Dendritic cell treated with granulocyte-macrophage colony-stimulating factor and Interleukin-4, amounts not matched to agents 40 ng/mL and 50 ng/mL, for 4 days (primary cell): Measurements from ENCODE around the gene CDKN1C.

Experiments
- H3K27ac Mint-ChIP-seq: one replicate; pipeline ENCODE4 v1.8.0; 2022; ENCODE audit warnings: mild to moderate bottlenecking, mixed read lengths
- H3K27me3 Mint-ChIP-seq: one replicate; pipeline ENCODE4 v1.8.0; 2022; ENCODE audit warnings: mild to moderate bottlenecking, mixed read lengths
- H3K36me3 Mint-ChIP-seq: one replicate; pipeline ENCODE4 v1.8.0; 2022; ENCODE audit warnings: low read depth, mixed read lengths
- H3K4me1 Mint-ChIP-seq: one replicate; pipeline ENCODE4 v1.8.0; 2022; ENCODE audit warnings: low read depth, mixed read lengths
- H3K4me3 Mint-ChIP-seq: one replicate; pipeline ENCODE4 v1.8.0; 2022; ENCODE audit warnings: mild to moderate bottlenecking, moderate library complexity, mixed read lengths
- H3K9me3 Mint-ChIP-seq: one replicate; pipeline ENCODE4 v1.8.0; 2022; ENCODE audit warnings: mixed read lengths
- intact Hi-C: fragments of 100-400 bp; cut with micrococcal nuclease; formaldehyde crosslinking; loops from one replicate; pipeline ENCODE4 v1.15.0; 2022

CDKN1C gene

GRCh38 chr11:2927851-2928604 lies 42.5 kb upstream of the CDKN1C start:
- Mint-ChIP-seq H3K9me3 (no peaks in the 10 kb centered on the region), H3K27ac (peak overlapping the region; percentile 96), H3K27me3 (peaks cover 34% of the 10 kb centered on the region), H3K4me1 (peaks cover 56% of the 10 kb centered on the region), H3K36me3 (peaks cover 7% of the 10 kb centered on the region), H3K4me3 (peak overlapping the region; percentile 84)
- intact Hi-C loops = loop anchor here (2.0 kb wide), 1 partner anchor 25 kb away; a partner anchor contains a TSS

DNA sequence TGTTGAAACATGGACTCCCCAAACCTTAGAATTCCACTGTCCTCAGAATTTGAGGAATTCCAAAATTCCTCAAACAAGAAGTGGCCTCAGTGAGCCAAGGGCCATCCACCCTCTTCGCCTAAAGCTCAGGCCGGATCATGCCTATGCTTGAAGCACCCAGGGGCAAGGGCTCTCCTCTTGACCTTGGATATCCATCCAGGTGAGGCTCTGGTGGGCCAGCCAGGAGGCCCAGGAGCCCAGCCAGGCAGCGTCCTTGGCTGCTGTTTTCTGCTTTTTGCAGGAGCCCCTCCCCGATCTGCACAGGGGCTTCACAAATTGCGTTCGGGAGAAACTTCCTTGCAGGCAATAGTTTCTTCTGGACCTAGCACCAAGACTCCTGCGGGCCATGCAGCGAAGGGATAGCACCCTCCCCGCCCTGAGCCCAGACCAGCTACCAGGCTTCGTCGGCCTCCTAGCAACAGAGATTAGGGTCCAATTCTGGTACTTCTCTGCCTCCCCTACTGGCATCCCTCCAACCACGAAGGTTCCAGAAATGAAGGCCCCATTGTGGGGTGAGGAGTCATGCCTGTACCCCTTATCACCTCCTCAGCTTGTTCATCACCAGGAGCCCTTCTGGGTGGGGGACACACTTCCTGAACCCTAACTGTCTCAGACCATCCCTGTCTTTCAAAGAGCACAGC lies 41.7 kb upstream of the CDKN1C start:
- Mint-ChIP-seq H3K4me3 (peak overlapping the region; percentile 84), H3K27ac (no peak overlapping the region), H3K36me3 (peaks cover 10% of the 10 kb centered on the region), H3K27me3 (peaks cover 34% of the 10 kb centered on the region), H3K4me1 (peaks cover 48% of the 10 kb centered on the region), H3K9me3 (no peaks in the 10 kb centered on the region)
- intact Hi-C loops = no loop called here

DNA sequence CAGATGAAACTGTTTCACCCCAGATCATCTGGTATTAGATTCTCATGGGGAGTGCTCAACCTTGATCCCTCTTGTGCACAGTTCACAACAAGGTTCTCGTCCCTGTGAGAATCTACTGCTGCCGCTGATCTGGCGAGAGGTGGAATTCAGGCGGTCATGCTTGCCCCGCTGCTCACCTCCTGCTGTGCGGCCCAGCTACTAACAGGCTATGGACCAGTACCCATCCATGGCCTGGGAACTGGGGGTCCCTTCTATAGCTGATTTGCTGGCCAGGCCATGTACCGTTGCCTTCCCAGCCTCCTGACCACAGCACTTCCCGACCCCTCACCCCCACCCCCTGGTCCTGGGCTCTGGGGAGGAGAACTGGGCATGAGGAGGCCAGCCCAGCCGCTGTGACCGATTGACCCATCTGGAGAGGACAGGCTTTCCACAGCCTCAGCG lies 41.1 kb upstream of the CDKN1C start:
- H3K9me3 Mint-ChIP-seq = no peaks in the 10 kb centered on the region
- H3K4me3 Mint-ChIP-seq = no peak overlapping the region
- peaks cover 34% of the 10 kb centered on the region for H3K27me3 Mint-ChIP-seq
- H3K36me3 Mint-ChIP-seq = peaks cover 15% of the 10 kb centered on the region
- no peak overlapping the region for H3K27ac Mint-ChIP-seq
- intact Hi-C loops = no loop called here
- H3K4me1 Mint-ChIP-seq = peaks cover 42% of the 10 kb centered on the region

DNA sequence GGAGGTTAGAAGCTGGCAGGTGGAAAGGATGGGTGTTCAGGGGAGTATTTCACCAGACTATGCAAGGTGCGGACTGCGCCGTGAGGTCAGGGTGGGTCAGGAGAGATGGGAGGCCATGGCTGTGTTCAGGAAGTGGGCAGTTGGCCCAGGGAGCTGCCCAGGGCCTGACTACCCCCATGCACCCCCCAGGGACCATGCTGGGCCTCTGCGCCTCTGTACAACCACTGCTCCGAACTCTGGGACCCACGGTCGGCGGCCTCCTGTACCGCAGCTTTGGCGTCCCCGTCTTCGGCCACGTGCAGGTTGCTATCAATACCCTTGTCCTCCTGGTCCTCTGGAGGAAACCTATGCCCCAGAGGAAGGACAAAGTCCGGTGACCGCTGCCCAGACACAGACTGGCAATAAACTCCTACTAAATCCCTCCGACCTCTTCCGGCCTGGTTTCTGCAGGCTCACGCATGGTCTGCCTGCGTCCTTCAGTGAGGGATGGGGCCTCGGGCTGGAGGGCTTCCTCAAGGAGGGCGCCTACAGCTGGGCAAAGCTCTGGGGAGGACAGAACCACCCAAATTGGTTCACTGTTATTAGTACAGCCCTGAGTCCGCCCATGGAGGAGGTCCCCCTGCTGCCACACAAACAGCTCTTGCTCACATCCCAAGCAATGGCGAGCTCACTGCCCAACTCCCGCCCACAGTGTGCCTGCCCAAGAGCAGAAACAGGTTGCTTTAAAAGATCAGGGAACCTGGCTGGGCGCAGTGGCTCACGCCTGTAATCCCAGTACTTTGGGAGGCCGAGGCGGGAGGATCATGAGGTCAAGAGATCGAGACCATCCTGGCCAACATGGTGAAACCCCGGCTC lies 39.5 kb upstream of the CDKN1C start:
- H3K4me1 Mint-ChIP-seq = peaks cover 27% of the 10 kb centered on the region
- intact Hi-C loops = no loop called here
- H3K27ac Mint-ChIP-seq = no peak overlapping the region
- no peaks in the 10 kb centered on the region for H3K9me3 Mint-ChIP-seq
- H3K4me3 Mint-ChIP-seq = no peak overlapping the region
- H3K36me3 Mint-ChIP-seq = peaks cover 12% of the 10 kb centered on the region
- H3K27me3 Mint-ChIP-seq = peaks cover 33% of the 10 kb centered on the region

GRCh38 chr11:2924381-2924780 lies 38.8 kb upstream of the CDKN1C start:
- Mint-ChIP-seq H3K27me3 (peaks cover 33% of the 10 kb centered on the region), H3K36me3 (peaks cover 9% of the 10 kb centered on the region), H3K4me1 (peaks cover 22% of the 10 kb centered on the region), H3K9me3 (no peaks in the 10 kb centered on the region), H3K4me3 (no peak overlapping the region), H3K27ac (no peak overlapping the region)
- intact Hi-C loops = no loop called here

GRCh38 chr11:2923446-2924375 lies 38.1 kb upstream of the CDKN1C start:
- intact Hi-C loops = no loop called here
- Mint-ChIP-seq H3K27ac (no peak overlapping the region), H3K4me3 (no peak overlapping the region), H3K36me3 (peaks cover 9% of the 10 kb centered on the region), H3K4me1 (peaks cover 17% of the 10 kb centered on the region), H3K27me3 (peaks cover 34% of the 10 kb centered on the region), H3K9me3 (no peaks in the 10 kb centered on the region)

GRCh38 chr11:2922655-2923054 lies 37.1 kb upstream of the CDKN1C start:
- no peaks in the 10 kb centered on the region for H3K9me3 Mint-ChIP-seq
- H3K4me3 Mint-ChIP-seq = no peak overlapping the region
- peaks cover 9% of the 10 kb centered on the region for H3K36me3 Mint-ChIP-seq
- H3K27me3 Mint-ChIP-seq = peaks cover 27% of the 10 kb centered on the region
- intact Hi-C loops = no loop called here
- peaks cover 6% of the 10 kb centered on the region for H3K4me1 Mint-ChIP-seq
- H3K27ac Mint-ChIP-seq = no peak overlapping the region

- Mint-ChIP-seq H3K27ac (no peak overlapping the region), H3K4me3 (no peak overlapping the region), H3K4me1 (no peaks in the 10 kb centered on the region), H3K9me3 (no peaks in the 10 kb centered on the region), H3K27me3 (peaks cover 22% of the 10 kb centered on the region), H3K36me3 (peaks cover 9% of the 10 kb centered on the region)
- intact Hi-C loops = no loop called here
These were observed 36.3 kb upstream of the CDKN1C start for GRCh38 chr11:2921742-2922493.

- no peaks in the 10 kb centered on the region for H3K9me3 Mint-ChIP-seq
- H3K4me1 Mint-ChIP-seq = no peaks in the 10 kb centered on the region
- H3K36me3 Mint-ChIP-seq = peaks cover 9% of the 10 kb centered on the region
- no peak overlapping the region for H3K27ac Mint-ChIP-seq
- intact Hi-C loops = no loop called here
- no peak overlapping the region for H3K4me3 Mint-ChIP-seq
- H3K27me3 Mint-ChIP-seq = peaks cover 15% of the 10 kb centered on the region
These were observed 35.7 kb upstream of the CDKN1C start for GRCh38 chr11:2921261-2921660.

- Mint-ChIP-seq H3K27me3 (peaks cover 15% of the 10 kb centered on the region), H3K9me3 (no peaks in the 10 kb centered on the region), H3K4me3 (no peak overlapping the region), H3K36me3 (peaks cover 9% of the 10 kb centered on the region), H3K27ac (no peak overlapping the region), H3K4me1 (no peaks in the 10 kb centered on the region)
- intact Hi-C loops = no loop called here
These were observed 34.8 kb upstream of the CDKN1C start for GRCh38 chr11:2920343-2920742.

DNA sequence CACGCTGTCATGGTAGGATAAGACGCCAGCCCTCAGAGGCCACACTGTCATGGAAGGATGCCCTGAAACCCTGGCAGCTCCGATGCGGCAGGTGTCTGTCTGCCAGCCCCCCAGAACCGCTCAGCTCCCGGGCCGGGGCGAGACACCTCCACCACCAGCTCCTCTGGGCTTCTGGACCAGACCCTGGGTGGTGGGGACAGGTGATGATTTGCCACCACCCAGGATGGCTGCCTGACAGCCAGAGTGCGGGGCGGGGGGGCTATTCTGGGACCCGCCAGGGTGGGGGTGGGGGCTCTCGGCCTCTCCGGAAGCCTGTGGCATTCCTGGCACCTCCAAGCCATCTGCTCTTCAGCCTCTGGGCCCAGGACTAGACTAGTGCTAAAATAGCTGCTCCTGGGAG lies 34.3 kb upstream of the CDKN1C start:
- H3K27me3 Mint-ChIP-seq = peaks cover 19% of the 10 kb centered on the region

GRCh38 chr11:2919188-2919587 lies 33.6 kb upstream of the CDKN1C start:
- Mint-ChIP-seq H3K27me3 (peaks cover 22% of the 10 kb centered on the region), H3K36me3 (peaks cover 9% of the 10 kb centered on the region), H3K4me1 (no peaks in the 10 kb centered on the region), H3K9me3 (no peaks in the 10 kb centered on the region), H3K4me3 (no peak overlapping the region), H3K27ac (no peak overlapping the region)
- intact Hi-C loops = no loop called here

More for the DNA sequence above, 34.3 kb upstream of the CDKN1C start:
- Mint-ChIP-seq H3K9me3 (no peaks in the 10 kb centered on the region), H3K4me3 (no peak overlapping the region), H3K4me1 (no peaks in the 10 kb centered on the region), H3K27ac (no peak overlapping the region), H3K36me3 (peaks cover 9% of the 10 kb centered on the region)
- intact Hi-C loops = no loop called here
